Naive thymus-derived CD4-positive, alpha-beta T cell (primary cell): ENCODE measurements around the gene MSS51. TPM values are rescaled to one million over a fixed set of nuclear protein-coding genes. Genes with fewer than 3 reads are reported as not detected.

ENCODE experiments used
- ATAC-seq: fragments of 150-1000 bp; cut with Tn5 transposase; 2 replicates; pipeline ENCODE4 v1.10.0; 2021; ENCODE audit warnings: mild to moderate bottlenecking, moderate library complexity
- CTCF ChIA-PET: fragments of 350-600 bp; sonication (Branson Sonifier 250); formaldehyde crosslinking; loops from one replicate; lab custom pipeline; 2021; ENCODE audit warnings: antibody characterized with exemption; lab: Charles Lee
- POLR2A ChIA-PET: fragments of 350-600 bp; sonication (Branson Sonifier 250); formaldehyde crosslinking; loops from one replicate; lab custom pipeline; 2021; ENCODE audit warnings: antibody characterized with exemption, inconsistent platforms; lab: Charles Lee
- DNase-seq, 9 donors: peaks; one replicate each; pipeline versions ENCODE4 v3.0.0 to v3.0.0-alpha.2; 2020 to 2022; ENCODE audit warnings: mixed read lengths in 1 of 9
- H3K27ac ChIP-seq: one replicate; pipeline ENCODE4 v1.7.0; 2013; ENCODE audit warnings: mild to moderate bottlenecking, low read depth, low read length, moderate library complexity
- H3K27me3 ChIP-seq, 2 donors: one replicate each; pipeline ENCODE4 v1.7.0; 2013; ENCODE audit warnings: low read length in 2 of 2, mild to moderate bottlenecking in 2 of 2, moderate library complexity in 2 of 2; ENCODE audit not compliant: control insufficient read depth in 2 of 2, insufficient read depth in 2 of 2
- H3K36me3 ChIP-seq, 3 experiments: 1 replicate in 2 of 3; 2 replicates in 1 of 3; pipeline ENCODE4 v1.7.0; 2013; ENCODE audit warnings: low read length in 3 of 3, mild to moderate bottlenecking in 3 of 3, moderate library complexity in 1 of 3; ENCODE audit not compliant: insufficient read depth in 3 of 3, control insufficient read depth in 2 of 3
- H3K4me1 ChIP-seq, 2 donors: one replicate each; pipeline ENCODE4 v1.7.0; 2013; ENCODE audit warnings: low read length in 2 of 2, mild to moderate bottlenecking in 2 of 2, moderate library complexity in 1 of 2; ENCODE audit not compliant: control insufficient read depth in 2 of 2, insufficient read depth in 2 of 2
- H3K4me3 ChIP-seq: 2 replicates; pipeline ENCODE4 v1.7.0; 2013; ENCODE audit warnings: mild to moderate bottlenecking, low read length
- H3K9me3 ChIP-seq, 3 experiments: 1 replicate in 2 of 3; 2 replicates in 1 of 3; pipeline ENCODE4 v1.7.0; 2013; ENCODE audit warnings: low read length in 3 of 3; ENCODE audit not compliant: control insufficient read depth in 2 of 3
- H3K27ac Mint-ChIP-seq, 9 donors: one replicate each; pipeline ENCODE4 v1.8.0; 2020 to 2022; ENCODE audit warnings: mixed read lengths in 9 of 9, mild to moderate bottlenecking in 8 of 9, moderate library complexity in 5 of 9, inconsistent platforms in 2 of 9
- H3K27me3 Mint-ChIP-seq, 5 donors: one replicate each; pipeline ENCODE4 v1.8.0; 2021 to 2022; ENCODE audit warnings: mixed read lengths in 5 of 5, mild to moderate bottlenecking in 1 of 5
- H3K36me3 Mint-ChIP-seq, 5 donors: one replicate each; pipeline ENCODE4 v1.8.0; 2020 to 2022; ENCODE audit warnings: mixed read lengths in 5 of 5, mild to moderate bottlenecking in 3 of 5, inconsistent platforms in 1 of 5
- H3K4me1 Mint-ChIP-seq, 7 donors: one replicate each; pipeline ENCODE4 v1.8.0; 2020 to 2022; ENCODE audit warnings: mixed read lengths in 7 of 7, mild to moderate bottlenecking in 3 of 7, inconsistent platforms in 1 of 7
- H3K4me3 Mint-ChIP-seq, 10 donors: one replicate each; pipeline ENCODE4 v1.8.0; 2020 to 2022; ENCODE audit warnings: mild to moderate bottlenecking in 10 of 10, mixed read lengths in 10 of 10, moderate library complexity in 6 of 10, inconsistent platforms in 2 of 10
- H3K9me3 Mint-ChIP-seq, 11 donors: one replicate each; pipeline ENCODE4 v1.8.0; 2020 to 2022; ENCODE audit warnings: mixed read lengths in 11 of 11, mild to moderate bottlenecking in 4 of 11, inconsistent platforms in 1 of 11, moderate library complexity in 1 of 11
- intact Hi-C, 2 donors: fragments of 100-400 bp; cut with micrococcal nuclease; formaldehyde crosslinking; loops; one replicate each; pipeline ENCODE4 v1.15.1; 2023
- polyA plus RNA-seq, 2 donors: library from polyadenylated mRNA; unstranded; fragments of 300-500 nt; fragmentation: Illumina TruSeq; gene quantifications; one replicate each; pipeline ENCODE4 v1.2.3, GENCODE V29; 2021
- total RNA-seq, 6 experiments: library from RNA in 5 of 6; stranded (reverse) in 5 of 6; gene quantifications; 1 replicate in 5 of 6; 2 replicates in 1 of 6; pipeline ENCODE4 v1.2.3 and lab custom pipeline; 2021 to 2026

MSS51 gene
- total RNA-seq (1 to 10 TPM; 3.2 to 4.9 (median 3.7) TPM), polyA plus RNA-seq (under 1 TPM; 0.18 TPM), total RNA-seq (lab: John Stamatoyannopoulos, UW) (3.2 reads per million, percentile 17 among the genes with 10 or more reads in this experiment)

- no peak for ATAC-seq
- POLR2A ChIA-PET, result no interaction called here
- Mint-ChIP-seq H3K27ac (peak within 1 kb of the TSS in 8 of 9 donors; percentile 22 to 90 (median 64)), H3K36me3 (peaks cover 0 to 24% (median 4%) of the 10 kb centered on the region in 5 donors), H3K4me3 (peak within 1 kb of the TSS in 2 of 10 donors; percentile 13 to 43), H3K4me1 (peaks cover 8 to 31% (median 29%) of the 10 kb centered on the region in 7 donors), H3K27me3 (no peaks in the 10 kb centered on the region), H3K9me3 (no peaks in the 10 kb centered on the region)
- H3K36me3 ChIP-seq, result peaks cover 0 to 8% (median 0%) of the 10 kb centered on the region in 3 experiments
- no peaks in the 10 kb centered on the region for H3K9me3 ChIP-seq
- H3K4me3 ChIP-seq, result no peak within 1 kb of the TSS
- CTCF ChIA-PET, result no interaction called here
- H3K27ac ChIP-seq, result no peak within 1 kb of the TSS
- no peaks in the 10 kb centered on the region for H3K27me3 ChIP-seq
- peak in 4 of 9 donors; percentile 8 to 13 (median 12) for DNase-seq
- intact Hi-C loops, result no loop called here
- H3K4me1 ChIP-seq, result peaks cover 0 to 11% of the 10 kb centered on the region in 2 donors
Observed at GRCh38 chr10:73433538-73433867, at the start of gene MSS51. TSS of gene MSS51 (minus strand) at chr10:73433561. CDS start at chr10:73428284, 5,277 bp downstream.

GRCh38 chr10:73480158-73480557 is 46.8 kb upstream of the MSS51 start:
- H3K27me3 Mint-ChIP-seq, result no peaks in the 10 kb centered on the region
- H3K4me3 ChIP-seq, result no peak overlapping the region
- ChIA-PET POLR2A (interaction anchor here (0.6 kb wide), 1 partner anchor 10 kb away, joined by 3 read pairs; no protein-coding TSS in a partner anchor), CTCF (no interaction called here)
- no peak for DNase-seq
- peak overlapping the region in 1 of 9 donors; percentile 18 for H3K27ac Mint-ChIP-seq
- no peak overlapping the region for H3K27ac ChIP-seq
- H3K9me3 Mint-ChIP-seq, result no peaks in the 10 kb centered on the region
- peaks cover 0 to 36% (median 0%) of the 10 kb centered on the region in 3 experiments for H3K36me3 ChIP-seq
- H3K36me3 Mint-ChIP-seq, result peaks cover 6 to 22% (median 20%) of the 10 kb centered on the region in 5 donors
- no peaks in the 10 kb centered on the region for H3K27me3 ChIP-seq
- no peak overlapping the region for H3K4me3 Mint-ChIP-seq
- intact Hi-C loops, result no loop called here
- no peaks in the 10 kb centered on the region for H3K9me3 ChIP-seq
- peaks cover 1 to 29% (median 17%) of the 10 kb centered on the region in 7 donors for H3K4me1 Mint-ChIP-seq
- H3K4me1 ChIP-seq, result peaks cover 0 to 15% of the 10 kb centered on the region in 2 donors
- ATAC-seq, result no peak

- Mint-ChIP-seq H3K4me3 (no peak overlapping the region), H3K9me3 (no peaks in the 10 kb centered on the region), H3K27ac (peak overlapping the region in 1 of 9 donors; percentile 7), H3K4me1 (peaks cover 6 to 27% (median 17%) of the 10 kb centered on the region in 7 donors), H3K27me3 (no peaks in the 10 kb centered on the region), H3K36me3 (peaks cover 13 to 28% (median 21%) of the 10 kb centered on the region in 5 donors)
- no peaks in the 10 kb centered on the region for H3K27me3 ChIP-seq
- ChIA-PET POLR2A (interaction anchor here (0.6 kb wide), 1 partner anchor 33 kb away, joined by 3 read pairs; no protein-coding TSS in a partner anchor), CTCF (no interaction called here)
- H3K4me3 ChIP-seq, result no peak overlapping the region
- H3K9me3 ChIP-seq, result no peaks in the 10 kb centered on the region
- intact Hi-C loops, result no loop called here
- ATAC-seq, result no peak
- peaks cover 0 to 15% of the 10 kb centered on the region in 2 donors for H3K4me1 ChIP-seq
- peaks cover 0 to 47% (median 5%) of the 10 kb centered on the region in 3 experiments for H3K36me3 ChIP-seq
- no peak overlapping the region for H3K27ac ChIP-seq
- DNase-seq, result no peak
Observed at GRCh38 chr10:73478636-73479035, 45.3 kb upstream of the MSS51 start.

- no peak overlapping the region for H3K27ac ChIP-seq
- Mint-ChIP-seq H3K4me1 (peaks cover 0 to 10% (median 5%) of the 10 kb centered on the region in 7 donors), H3K27me3 (no peaks in the 10 kb centered on the region), H3K4me3 (no peak overlapping the region), H3K9me3 (no peaks in the 10 kb centered on the region), H3K27ac (peak overlapping the region in 2 of 9 donors; percentile 40 to 56), H3K36me3 (peaks cover 22 to 50% (median 31%) of the 10 kb centered on the region in 5 donors)
- DNase-seq (no peak), ATAC-seq (no peak)
- no peak overlapping the region for H3K4me3 ChIP-seq
- H3K4me1 ChIP-seq, result no peaks in the 10 kb centered on the region
- H3K27me3 ChIP-seq, result no peaks in the 10 kb centered on the region
- ChIA-PET CTCF (interaction anchor here (0.7 kb wide), 1 partner anchor 41 kb away, joined by 3 read pairs; no protein-coding TSS in a partner anchor), POLR2A (interaction anchor here (2.0 kb wide), 1 partner anchor 25 kb away, joined by 8 read pairs; the partner anchor contains the start of gene PPP3CB)
- H3K9me3 ChIP-seq, result no peaks in the 10 kb centered on the region
- peaks cover 9 to 67% (median 19%) of the 10 kb centered on the region in 3 experiments for H3K36me3 ChIP-seq
- intact Hi-C loops, result no loop called here
Observed at GRCh38 chr10:73471226-73471625, 37.9 kb upstream of the MSS51 start.

- POLR2A ChIA-PET, result interaction anchor here (2.0 kb wide), 1 partner anchor 26 kb away, joined by 8 read pairs; the partner anchor contains the start of gene PPP3CB
Observed at GRCh38 chr10:73469579-73469978, 36.2 kb upstream of the MSS51 start.

GRCh38 chr10:73467206-73467605 is 33.8 kb upstream of the MSS51 start:
- CTCF ChIA-PET, result no interaction called here
- Histone ChIP-seq H3K4me1 (no peaks in the 10 kb centered on the region), H3K27ac (no peak overlapping the region), H3K9me3 (no peaks in the 10 kb centered on the region), H3K27me3 (no peaks in the 10 kb centered on the region), H3K36me3 (peaks cover 16 to 51% (median 17%) of the 10 kb centered on the region in 3 experiments), H3K4me3 (no peak overlapping the region)
- POLR2A ChIA-PET, result interaction anchor here (0.5 to 2.4 kb wide), 3 partner anchors 15 to 364 kb away, joined by 3 to 9 read pairs (median 4); partner anchors contain the start of gene PPP3CB
- H3K36me3 Mint-ChIP-seq, result peaks cover 12 to 54% (median 33%) of the 10 kb centered on the region in 5 donors
- intact Hi-C loops, result no loop called here
- H3K4me3 Mint-ChIP-seq, result no peak overlapping the region
- H3K27me3 Mint-ChIP-seq, result no peaks in the 10 kb centered on the region
- no peak overlapping the region for H3K27ac Mint-ChIP-seq
- no peak for DNase-seq
- H3K4me1 Mint-ChIP-seq, result peaks cover 0 to 14% (median 2%) of the 10 kb centered on the region in 7 donors
- peaks cover 0 to 1% (median 0%) of the 10 kb centered on the region in 11 donors for H3K9me3 Mint-ChIP-seq
- no peak for ATAC-seq

More at GRCh38 chr10:73469579-73469978, 36.2 kb upstream of the MSS51 start:
- Mint-ChIP-seq H3K27me3 (no peaks in the 10 kb centered on the region), H3K9me3 (no peaks in the 10 kb centered on the region), H3K4me1 (peaks cover 0 to 10% (median 0%) of the 10 kb centered on the region in 7 donors), H3K27ac (peak overlapping the region in 5 of 9 donors; percentile 7 to 51 (median 46)), H3K4me3 (no peak overlapping the region), H3K36me3 (peaks cover 16 to 48% (median 29%) of the 10 kb centered on the region in 5 donors)
- H3K27ac ChIP-seq, result no peak overlapping the region
- H3K4me3 ChIP-seq, result no peak overlapping the region
- DNase-seq (no peak), ATAC-seq (no peak)
- no peaks in the 10 kb centered on the region for H3K9me3 ChIP-seq
- H3K4me1 ChIP-seq, result no peaks in the 10 kb centered on the region
- CTCF ChIA-PET, result no interaction called here
- no peaks in the 10 kb centered on the region for H3K27me3 ChIP-seq
- peaks cover 19 to 65% (median 20%) of the 10 kb centered on the region in 3 experiments for H3K36me3 ChIP-seq
- intact Hi-C loops, result no loop called here
